ENCODE measurements around the gene UGT1A8. TPM values are rescaled to one million over a fixed set of nuclear protein-coding genes. Genes with fewer than 3 reads are reported as not detected.

The UGT1A8 gene
- total and polyA plus RNA-seq, 2 donors (not counting 1 experiment from before 2014, with no cell fraction given) = not detected

GRCh38 chr2:233795735-233796171, 178.3 kb downstream of the UGT1A8 start:
- no peak for DNase-seq (ENCODE audit: low read depth in 2 of 2)
- Histone ChIP-seq H3K4me3 (replicated peaks in 1 of 4; ENCODE audit: control extremely low read depth in 1 of 4, insufficient read depth in 1 of 4, low read depth in 3 of 4, low read length in 4 of 4) (no peak overlapping the region), H2AFZ (ENCODE audit: low read length) (no peak overlapping the region), H3K36me3 (ENCODE audit: control insufficient read depth, insufficient read depth, low read length) (no peaks in the 10 kb centered on the region), H3K9me3 (ENCODE audit: control insufficient read depth, insufficient read depth, low read depth, low read length) (no peaks in the 10 kb centered on the region), H3K9ac (ENCODE audit: insufficient read depth, low read length) (no peak overlapping the region), H3K4me2 (ENCODE audit: extremely low read depth, insufficient read depth, low read length) (no peak overlapping the region), H3K27ac (ENCODE audit: insufficient read depth, low read length) (no peak overlapping the region), H3K79me2 (ENCODE audit: control insufficient read depth, insufficient read depth, low read length) (no peaks in the 10 kb centered on the region), H4K20me1 (ENCODE audit: control insufficient read depth, extremely low read depth, insufficient read depth, low read length) (no peaks in the 10 kb centered on the region), H3K27me3 (ENCODE audit: control insufficient read depth, insufficient read depth, low read length) (no peaks in the 10 kb centered on the region), H3K4me1 (ENCODE audit: control insufficient read depth, extremely low read depth, insufficient read depth, low read length) (no peaks in the 10 kb centered on the region)
- TF ChIP-seq CTCF (conservative IDR thresholded peaks at IDR 0.05 in 1 of 2, IDR thresholded peaks at IDR 0.05 in 1 of 2; ENCODE audit: low read depth in 1 of 2, low read length in 2 of 2) (no peak), EZH2 (IDR thresholded peaks at IDR 0.05; ENCODE audit: low read length, missing control alignments) (no peak)

GRCh38 chr2:233796254-233796653, 178.8 kb downstream of the UGT1A8 start:
- Histone ChIP-seq H3K4me3 (replicated peaks in 1 of 4; ENCODE audit: control extremely low read depth in 1 of 4, insufficient read depth in 1 of 4, low read depth in 3 of 4, low read length in 4 of 4) (no peak overlapping the region), H3K36me3 (ENCODE audit: control insufficient read depth, insufficient read depth, low read length) (no peaks in the 10 kb centered on the region), H3K27me3 (ENCODE audit: control insufficient read depth, insufficient read depth, low read length) (no peaks in the 10 kb centered on the region), H3K9me3 (ENCODE audit: control insufficient read depth, insufficient read depth, low read depth, low read length) (no peaks in the 10 kb centered on the region), H3K27ac (ENCODE audit: insufficient read depth, low read length) (no peak overlapping the region), H3K4me1 (ENCODE audit: control insufficient read depth, extremely low read depth, insufficient read depth, low read length) (no peaks in the 10 kb centered on the region), H3K79me2 (ENCODE audit: control insufficient read depth, insufficient read depth, low read length) (no peaks in the 10 kb centered on the region), H3K9ac (ENCODE audit: insufficient read depth, low read length) (no peak overlapping the region), H3K4me2 (ENCODE audit: extremely low read depth, insufficient read depth, low read length) (no peak overlapping the region), H2AFZ (ENCODE audit: low read length) (no peak overlapping the region), H4K20me1 (ENCODE audit: control insufficient read depth, extremely low read depth, insufficient read depth, low read length) (no peaks in the 10 kb centered on the region)
- DNase-seq (ENCODE audit: low read depth in 2 of 2) = no peak
- no peak for TF ChIP-seq CTCF (conservative IDR thresholded peaks at IDR 0.05 in 1 of 2, IDR thresholded peaks at IDR 0.05 in 1 of 2; ENCODE audit: low read depth in 1 of 2, low read length in 2 of 2)
- no peak for TF ChIP-seq EZH2 (IDR thresholded peaks at IDR 0.05; ENCODE audit: low read length, missing control alignments)

GRCh38 chr2:233798335-233799086, 181.1 kb downstream of the UGT1A8 start:
- TF ChIP-seq CTCF (conservative IDR thresholded peaks at IDR 0.05 in 1 of 2, IDR thresholded peaks at IDR 0.05 in 1 of 2; ENCODE audit: low read depth in 1 of 2, low read length in 2 of 2) (no peak), EZH2 (IDR thresholded peaks at IDR 0.05; ENCODE audit: low read length, missing control alignments) (no peak)
- peaks cover 1% of the 10 kb centered on the region for H3K27me3 ChIP-seq (ENCODE audit: control insufficient read depth, insufficient read depth, low read length)
- DNase-seq (ENCODE audit: low read depth in 2 of 2) = no peak
- H4K20me1 ChIP-seq (ENCODE audit: control insufficient read depth, extremely low read depth, insufficient read depth, low read length) = no peaks in the 10 kb centered on the region
- no peaks in the 10 kb centered on the region for H3K4me1 ChIP-seq (ENCODE audit: control insufficient read depth, extremely low read depth, insufficient read depth, low read length)
- H2AFZ ChIP-seq (ENCODE audit: low read length) = no peak overlapping the region
- no peaks in the 10 kb centered on the region for H3K79me2 ChIP-seq (ENCODE audit: control insufficient read depth, insufficient read depth, low read length)
- no peak overlapping the region for H3K9ac ChIP-seq (ENCODE audit: insufficient read depth, low read length)
- H3K4me3 ChIP-seq (replicated peaks in 1 of 4; ENCODE audit: control extremely low read depth in 1 of 4, insufficient read depth in 1 of 4, low read depth in 3 of 4, low read length in 4 of 4) = no peak overlapping the region
- no peak overlapping the region for H3K27ac ChIP-seq (ENCODE audit: insufficient read depth, low read length)
- no peak overlapping the region for H3K4me2 ChIP-seq (ENCODE audit: extremely low read depth, insufficient read depth, low read length)
- H3K36me3 ChIP-seq (ENCODE audit: control insufficient read depth, insufficient read depth, low read length) = no peaks in the 10 kb centered on the region
- H3K9me3 ChIP-seq (ENCODE audit: control insufficient read depth, insufficient read depth, low read depth, low read length) = no peaks in the 10 kb centered on the region
